C4-2B (cell line): ENCODE measurements around the gene SDHAF2.
"Not testable (repeated sequence)": the region's sequence is repeated elsewhere in the genome, so short reads cannot be mapped to it uniquely, and the experiment has no call there.

ENCODE experiments used
- H3K27ac ChIP-seq: fragments of 450-650 bp; 2 replicates; pipeline ENCODE4 v1.5.1; 2017
- CTCF ChIP-seq: fragments of 450-650 bp; conservative IDR thresholded peaks from 2 replicates; pipeline ENCODE4 v1.5.1; 2017; ENCODE audit warnings: mild to moderate bottlenecking
- ZFX ChIP-seq: fragments of 450-650 bp; IDR thresholded peaks from 2 replicates; pipeline ENCODE4 v1.6.1; 2017

Gene SDHAF2

GRCh38 chr11:61429691-61430582, at the start of gene SDHAF2, which contains the start of gene CPSF7:
SDHAF2 (plus strand) TSS chr11:61430124; CDS start chr11:61430147, 23 bp downstream.
CPSF7 (minus strand) TSS chr11:61429975; CDS start chr11:61429235, 740 bp downstream.
- TF ChIP-seq CTCF (no peak), ZFX (peak; percentile 99)
- H3K27ac ChIP-seq = peak within 1 kb of the TSS; percentile 97

GRCh38 chr11:61380884-61381283, 49.0 kb upstream of the SDHAF2 start:
- no peak for TF ChIP-seq ZFX
- TF ChIP-seq CTCF = no peak
- H3K27ac ChIP-seq = no peak overlapping the region

- H3K27ac ChIP-seq = not testable (repeated sequence)
These were observed 46.1 kb upstream of the SDHAF2 start for GRCh38 chr11:61383859-61384258.

- no peak overlapping the region for H3K27ac ChIP-seq
- no peak for TF ChIP-seq CTCF
- no peak for TF ChIP-seq ZFX
These were observed 45.4 kb upstream of the SDHAF2 start for GRCh38 chr11:61384271-61385242.

GRCh38 chr11:61390161-61390560, 39.8 kb upstream of the SDHAF2 start:
- TF ChIP-seq ZFX (no peak), CTCF (no peak)
- no peak overlapping the region for H3K27ac ChIP-seq

- TF ChIP-seq CTCF (peak; percentile 34), ZFX (no peak)
- H3K27ac ChIP-seq = peak overlapping the region; percentile 74
These were observed 36.8 kb upstream of the SDHAF2 start for GRCh38 chr11:61392981-61393595.

GRCh38 chr11:61401173-61401572, 28.8 kb upstream of the SDHAF2 start:
- TF ChIP-seq ZFX = no peak
- TF ChIP-seq CTCF = no peak

More at GRCh38 chr11:61401173-61401572, 28.8 kb upstream of the SDHAF2 start:
- no peak overlapping the region for H3K27ac ChIP-seq
